Neural cell (in vitro differentiated cells): ENCODE data around the gene RBM38.

ENCODE experiments used
- CTCF ChIP-seq: fragments of 450-650 bp; IDR thresholded peaks from 2 replicates; pipeline ENCODE4 v1.5.1; 2014; ENCODE audit warnings: antibody characterized with exemption, mild to moderate bottlenecking, moderate library complexity; ENCODE audit not compliant: poor library complexity, severe bottlenecking
- EP300 ChIP-seq: fragments of 450-650 bp; conservative IDR thresholded peaks from 2 replicates; pipeline ENCODE4 v1.6.1; 2014; ENCODE audit warnings: antibody characterized with exemption, mild to moderate bottlenecking, moderate library complexity; ENCODE audit not compliant: poor library complexity, severe bottlenecking
- EZH2 ChIP-seq: fragments of 200-600, 300-800 bp; shearing (Covaris generic), sonication (generic); IDR thresholded peaks from 2 replicates; pipeline ENCODE4 v1.6.1; 2014; ENCODE audit warnings: antibody characterized with exemption, low read length, borderline replicate concordance, mild to moderate bottlenecking; ENCODE audit not compliant: insufficient read depth, poor library complexity, severe bottlenecking
- MXI1 ChIP-seq: fragments of 450-650 bp; conservative IDR thresholded peaks from 2 replicates; pipeline ENCODE4 v1.6.1; 2014; ENCODE audit warnings: antibody characterized with exemption, mild to moderate bottlenecking; ENCODE audit not compliant: poor library complexity, severe bottlenecking
- POLR2AphosphoS5 ChIP-seq: IDR thresholded peaks from 2 replicates; pipeline ENCODE4 v1.6.1; 2012
- TAF1 ChIP-seq: IDR thresholded peaks from 2 replicates; pipeline ENCODE4 v1.6.1; 2012; ENCODE audit warnings: low read depth

GRCh38 chr20:57374931-57375651, 16.1 kb upstream of the RBM38 start:
- no peak for TF ChIP-seq CTCF
- no peak for TF ChIP-seq POLR2AphosphoS5
- no peak for TF ChIP-seq MXI1
- TF ChIP-seq EP300: no peak
- no peak for TF ChIP-seq EZH2
- no peak for TF ChIP-seq TAF1
